GM12878 (cell line): Measurements from ENCODE around the gene CCDC186.

ENCODE experiments used
- E2F8 ChIP-seq: fragments of 450-650 bp; IDR thresholded peaks from 2 replicates; pipeline ENCODE4 v1.6.1; 2018; ENCODE audit warnings: mild to moderate bottlenecking, low read depth, moderate library complexity; ENCODE audit not compliant: partially characterized antibody
- EP300 ChIP-seq, 2 experiments: fragments of 150-350 bp in 1 of 2; IDR thresholded peaks; 2 replicates each; pipeline ENCODE4 v1.6.1; 2011 to 2012; ENCODE audit warnings: low read depth in 2 of 2, low read length in 2 of 2, borderline replicate concordance in 1 of 2, improper control_type of control experiment in 1 of 2, inconsistent platforms in 1 of 2; ENCODE audit not compliant: control insufficient read depth in 1 of 2
- HCFC1 ChIP-seq: fragments of 150-350 bp; IDR thresholded peaks from 2 replicates; pipeline ENCODE4 v1.6.1; 2014; ENCODE audit warnings: low read length
- MEF2A ChIP-seq: IDR thresholded peaks from 2 replicates; pipeline ENCODE4 v1.6.1; 2011; ENCODE audit warnings: low read depth, mild to moderate bottlenecking, low read length, moderate library complexity; ENCODE audit not compliant: insufficient read depth
- POLR2AphosphoS5 ChIP-seq: IDR thresholded peaks from 2 replicates; pipeline ENCODE4 v1.6.1; 2011; ENCODE audit warnings: mild to moderate bottlenecking, low read length, inconsistent platforms
- SP1 ChIP-seq: IDR thresholded peaks from one replicate; pipeline ENCODE4 v1.6.1; 2011; ENCODE audit warnings: low read depth, low read length
- SRF ChIP-seq, 2 experiments: IDR thresholded peaks; 2 replicates each; pipeline ENCODE4 v1.6.1; 2011; ENCODE audit warnings: low read depth in 2 of 2, low read length in 2 of 2, mild to moderate bottlenecking in 1 of 2, moderate library complexity in 1 of 2
- TF ChIP-seq, protein P1 (sequence below): IDR thresholded peaks from 2 replicates; pipeline ENCODE4 v1.6.1; 2012; ENCODE audit warnings: mild to moderate bottlenecking, low read depth, low read length
- TF ChIP-seq, protein P2 (sequence below), 3 experiments: IDR thresholded peaks in 2 of 3; conservative IDR thresholded peaks in 1 of 3; 2 replicates each; pipeline ENCODE4 v1.5.1; 2011; ENCODE audit warnings: low read depth in 3 of 3, low read length in 3 of 3, mild to moderate bottlenecking in 3 of 3, control low read depth in 2 of 3, moderate library complexity in 2 of 3, inconsistent platforms in 1 of 3, mixed read lengths in 1 of 3; ENCODE audit not compliant: control insufficient read depth in 2 of 3, insufficient read depth in 1 of 3; ENCODE audit errors: extremely low read depth in 1 of 3

GRCh38 chr10:114081911-114082583, 92.0 kb downstream of the CCDC186 start:
- TF ChIP-seq SRF (IDR thresholded peaks at IDR 0.05; ENCODE audit: low read depth in 2 of 2, low read length in 2 of 2), result no peak
- TF ChIP-seq, protein P1, sequence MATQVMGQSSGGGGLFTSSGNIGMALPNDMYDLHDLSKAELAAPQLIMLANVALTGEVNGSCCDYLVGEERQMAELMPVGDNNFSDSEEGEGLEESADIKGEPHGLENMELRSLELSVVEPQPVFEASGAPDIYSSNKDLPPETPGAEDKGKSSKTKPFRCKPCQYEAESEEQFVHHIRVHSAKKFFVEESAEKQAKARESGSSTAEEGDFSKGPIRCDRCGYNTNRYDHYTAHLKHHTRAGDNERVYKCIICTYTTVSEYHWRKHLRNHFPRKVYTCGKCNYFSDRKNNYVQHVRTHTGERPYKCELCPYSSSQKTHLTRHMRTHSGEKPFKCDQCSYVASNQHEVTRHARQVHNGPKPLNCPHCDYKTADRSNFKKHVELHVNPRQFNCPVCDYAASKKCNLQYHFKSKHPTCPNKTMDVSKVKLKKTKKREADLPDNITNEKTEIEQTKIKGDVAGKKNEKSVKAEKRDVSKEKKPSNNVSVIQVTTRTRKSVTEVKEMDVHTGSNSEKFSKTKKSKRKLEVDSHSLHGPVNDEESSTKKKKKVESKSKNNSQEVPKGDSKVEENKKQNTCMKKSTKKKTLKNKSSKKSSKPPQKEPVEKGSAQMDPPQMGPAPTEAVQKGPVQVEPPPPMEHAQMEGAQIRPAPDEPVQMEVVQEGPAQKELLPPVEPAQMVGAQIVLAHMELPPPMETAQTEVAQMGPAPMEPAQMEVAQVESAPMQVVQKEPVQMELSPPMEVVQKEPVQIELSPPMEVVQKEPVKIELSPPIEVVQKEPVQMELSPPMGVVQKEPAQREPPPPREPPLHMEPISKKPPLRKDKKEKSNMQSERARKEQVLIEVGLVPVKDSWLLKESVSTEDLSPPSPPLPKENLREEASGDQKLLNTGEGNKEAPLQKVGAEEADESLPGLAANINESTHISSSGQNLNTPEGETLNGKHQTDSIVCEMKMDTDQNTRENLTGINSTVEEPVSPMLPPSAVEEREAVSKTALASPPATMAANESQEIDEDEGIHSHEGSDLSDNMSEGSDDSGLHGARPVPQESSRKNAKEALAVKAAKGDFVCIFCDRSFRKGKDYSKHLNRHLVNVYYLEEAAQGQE, result no peak
- TF ChIP-seq, protein P2, sequence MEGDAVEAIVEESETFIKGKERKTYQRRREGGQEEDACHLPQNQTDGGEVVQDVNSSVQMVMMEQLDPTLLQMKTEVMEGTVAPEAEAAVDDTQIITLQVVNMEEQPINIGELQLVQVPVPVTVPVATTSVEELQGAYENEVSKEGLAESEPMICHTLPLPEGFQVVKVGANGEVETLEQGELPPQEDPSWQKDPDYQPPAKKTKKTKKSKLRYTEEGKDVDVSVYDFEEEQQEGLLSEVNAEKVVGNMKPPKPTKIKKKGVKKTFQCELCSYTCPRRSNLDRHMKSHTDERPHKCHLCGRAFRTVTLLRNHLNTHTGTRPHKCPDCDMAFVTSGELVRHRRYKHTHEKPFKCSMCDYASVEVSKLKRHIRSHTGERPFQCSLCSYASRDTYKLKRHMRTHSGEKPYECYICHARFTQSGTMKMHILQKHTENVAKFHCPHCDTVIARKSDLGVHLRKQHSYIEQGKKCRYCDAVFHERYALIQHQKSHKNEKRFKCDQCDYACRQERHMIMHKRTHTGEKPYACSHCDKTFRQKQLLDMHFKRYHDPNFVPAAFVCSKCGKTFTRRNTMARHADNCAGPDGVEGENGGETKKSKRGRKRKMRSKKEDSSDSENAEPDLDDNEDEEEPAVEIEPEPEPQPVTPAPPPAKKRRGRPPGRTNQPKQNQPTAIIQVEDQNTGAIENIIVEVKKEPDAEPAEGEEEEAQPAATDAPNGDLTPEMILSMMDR (IDR thresholded peaks at IDR 0.05 in 2 of 3, conservative IDR thresholded peaks at IDR 0.05 in 1 of 3; ENCODE audit: control insufficient read depth in 2 of 3, extremely low read depth in 1 of 3, insufficient read depth in 1 of 3, low read depth in 3 of 3, low read length in 3 of 3), result no peak
- TF ChIP-seq E2F8, result no peak
- TF ChIP-seq SP1, result no peak
- no peak for TF ChIP-seq HCFC1
- no peak for TF ChIP-seq POLR2AphosphoS5
- no peak for TF ChIP-seq EP300 (IDR thresholded peaks at IDR 0.05; ENCODE audit: borderline replicate concordance in 1 of 2, control insufficient read depth in 1 of 2, low read depth in 2 of 2, low read length in 2 of 2)
- TF ChIP-seq MEF2A, result no peak
